GM19193 (cell line): ENCODE measurements around the gene RNF208.

Experiments used
- POLR2A ChIP-seq: IDR thresholded peaks from 4 replicates; pipeline ENCODE4 v1.6.1; 2011; ENCODE audit not compliant: insufficient read depth, insufficient read length; ENCODE audit errors: extremely low read depth

The RNF208 gene

DNA sequence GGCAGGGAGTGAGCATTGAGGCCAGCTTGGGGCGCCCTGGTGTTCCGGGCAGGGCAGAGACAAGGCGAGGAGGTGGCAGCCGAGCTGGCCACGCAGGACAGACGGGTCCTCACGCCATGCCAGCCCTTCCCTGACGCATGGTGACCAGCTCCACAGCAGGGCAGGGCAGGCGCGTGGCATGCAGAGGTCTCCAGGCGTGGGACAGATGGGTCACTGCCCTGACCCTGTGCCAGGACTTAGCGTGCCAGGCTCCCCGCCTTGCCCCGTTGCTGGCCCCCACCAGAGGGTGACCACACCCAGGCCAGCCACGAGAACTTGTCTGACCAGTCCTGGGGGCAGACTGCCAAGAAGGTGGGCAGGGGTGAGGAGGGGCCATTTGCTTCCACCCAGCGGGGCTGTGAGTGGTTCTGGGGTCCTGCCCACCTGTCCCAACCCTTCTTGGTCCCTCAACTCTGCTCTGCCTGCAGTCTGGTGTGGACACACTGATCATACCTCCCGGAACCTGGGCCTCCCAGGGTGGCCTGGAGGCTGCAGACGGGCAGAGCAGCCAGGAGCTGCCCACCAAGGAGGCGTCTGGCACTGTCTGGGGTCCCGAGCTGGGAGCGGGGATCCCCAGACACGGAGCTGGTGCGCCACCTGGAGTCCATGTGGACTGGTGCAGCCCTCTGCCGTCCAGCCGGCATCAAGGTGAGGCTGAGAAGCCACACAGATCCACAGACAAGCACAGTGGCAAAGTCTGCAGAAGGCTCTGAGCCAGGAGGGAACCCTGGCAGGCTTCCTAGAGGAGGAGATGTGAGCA, 5.2 kb upstream of the RNF208 start, which contains the start of gene RNF224:
RNF224 (plus strand) TSS at position 449 of the 799 bp plus-strand sequence. CDS start 834 bp downstream, outside the sequence.
- no peak for TF ChIP-seq POLR2A

DNA sequence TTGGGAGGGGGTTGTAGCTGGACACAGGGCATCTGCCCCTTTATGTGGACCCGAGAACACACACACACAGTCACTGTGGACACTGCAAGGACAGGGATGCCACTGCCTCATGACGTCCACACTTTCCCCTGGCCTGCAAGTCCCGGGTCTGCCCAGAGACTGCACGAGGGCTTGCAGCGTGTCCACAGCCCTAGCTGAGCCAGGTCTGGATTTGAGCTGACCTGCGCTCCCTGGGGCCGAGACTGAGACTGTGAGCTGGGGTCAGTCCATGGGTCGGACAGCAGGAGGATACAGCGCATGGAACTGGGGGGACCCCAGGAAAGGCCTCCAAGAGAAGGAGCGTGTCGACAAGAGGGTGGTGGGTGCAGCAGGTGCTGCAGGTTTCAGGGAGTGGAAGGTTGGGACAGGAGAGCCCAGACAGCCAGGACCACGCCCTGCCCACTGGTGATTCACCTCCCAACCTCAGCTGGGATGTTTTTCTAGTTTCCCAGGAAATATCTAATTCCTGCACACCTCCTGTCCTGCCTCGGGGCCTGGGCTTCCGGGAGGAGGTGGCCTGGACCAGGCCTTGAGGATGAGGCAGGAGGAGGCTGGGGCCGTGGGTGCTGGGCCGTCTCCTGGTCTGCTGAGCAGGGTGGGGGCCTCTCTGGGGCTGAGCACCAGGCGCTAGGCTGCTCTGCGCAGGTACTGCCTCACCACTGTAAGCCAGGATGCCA, 4.5 kb upstream of the RNF208 start:
- TF ChIP-seq POLR2A = no peak

DNA sequence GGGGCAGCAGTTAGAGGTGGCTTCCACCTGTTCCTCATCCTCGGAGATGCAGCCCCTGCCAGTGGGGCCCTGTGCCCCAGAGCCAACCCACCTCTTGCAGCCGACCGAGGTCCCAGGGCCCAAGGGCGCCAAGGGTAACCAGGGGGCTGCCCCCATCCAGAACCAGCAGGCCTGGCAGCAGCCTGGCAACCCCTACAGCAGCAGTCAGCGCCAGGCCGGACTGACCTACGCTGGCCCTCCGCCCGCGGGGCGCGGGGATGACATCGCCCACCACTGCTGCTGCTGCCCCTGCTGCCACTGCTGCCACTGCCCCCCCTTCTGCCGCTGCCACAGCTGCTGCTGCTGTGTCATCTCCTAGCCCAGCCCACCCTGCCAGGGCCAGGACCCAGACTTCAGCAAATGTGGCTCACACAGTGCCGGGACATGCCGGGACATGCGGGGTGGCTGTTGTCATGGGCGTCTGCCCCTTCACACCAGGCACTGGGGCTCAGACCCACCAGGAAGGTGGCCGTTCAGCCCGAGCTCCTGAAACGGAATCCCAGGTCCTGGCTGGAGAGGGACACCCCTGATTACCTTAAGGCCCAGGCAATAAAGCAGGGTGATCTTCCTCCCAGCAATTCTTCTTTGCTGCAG, 3.8 kb upstream of the RNF208 start:
- TF ChIP-seq POLR2A = no peak

DNA sequence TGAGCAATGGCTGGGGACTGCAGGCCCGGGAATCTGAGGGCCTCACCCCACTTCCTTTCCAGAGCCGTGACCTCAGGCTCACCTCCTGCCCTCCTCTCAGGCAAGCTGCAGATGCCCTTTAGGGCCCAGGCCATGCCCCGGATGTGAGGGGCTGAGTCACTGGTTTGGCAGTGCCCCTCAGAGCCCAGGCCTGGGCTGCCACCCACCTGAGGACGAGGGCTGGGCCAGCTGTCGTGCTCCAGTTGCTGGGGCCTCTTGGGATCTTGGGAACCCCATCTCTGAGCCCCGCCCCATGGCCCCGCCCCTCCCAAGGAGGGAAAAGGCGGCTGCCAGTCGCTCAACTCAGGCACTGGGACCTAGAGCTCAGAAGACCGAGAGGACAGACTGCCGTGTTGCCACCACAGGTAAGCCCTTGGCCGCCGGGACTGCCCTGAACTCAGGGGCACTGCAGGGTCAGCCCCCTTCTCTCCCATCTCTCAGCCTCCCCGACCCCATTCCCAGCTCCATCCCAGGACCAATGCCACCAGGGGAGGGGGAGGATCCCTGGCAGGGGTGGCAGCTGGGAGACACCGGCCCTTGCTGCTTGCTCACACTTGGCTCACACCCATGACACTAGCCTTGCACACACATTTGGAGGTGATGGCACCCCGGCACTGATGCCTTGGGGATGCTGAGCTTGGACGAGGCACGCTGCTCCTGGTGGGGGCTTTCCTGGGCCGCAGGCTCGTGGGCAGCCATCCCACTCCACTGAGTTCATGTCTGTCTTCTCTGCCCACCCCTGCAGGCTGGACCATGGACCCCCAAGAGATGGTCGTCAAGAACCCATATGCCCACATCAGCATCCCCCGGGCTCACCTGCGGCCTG, 3.0 kb upstream of the RNF208 start, which contains the start of gene CYSRT1:
CYSRT1 (plus strand) TSS at position 345 of the 865 bp plus-strand sequence; CDS start at position 793, 448 bp downstream.
- no peak for TF ChIP-seq POLR2A

DNA sequence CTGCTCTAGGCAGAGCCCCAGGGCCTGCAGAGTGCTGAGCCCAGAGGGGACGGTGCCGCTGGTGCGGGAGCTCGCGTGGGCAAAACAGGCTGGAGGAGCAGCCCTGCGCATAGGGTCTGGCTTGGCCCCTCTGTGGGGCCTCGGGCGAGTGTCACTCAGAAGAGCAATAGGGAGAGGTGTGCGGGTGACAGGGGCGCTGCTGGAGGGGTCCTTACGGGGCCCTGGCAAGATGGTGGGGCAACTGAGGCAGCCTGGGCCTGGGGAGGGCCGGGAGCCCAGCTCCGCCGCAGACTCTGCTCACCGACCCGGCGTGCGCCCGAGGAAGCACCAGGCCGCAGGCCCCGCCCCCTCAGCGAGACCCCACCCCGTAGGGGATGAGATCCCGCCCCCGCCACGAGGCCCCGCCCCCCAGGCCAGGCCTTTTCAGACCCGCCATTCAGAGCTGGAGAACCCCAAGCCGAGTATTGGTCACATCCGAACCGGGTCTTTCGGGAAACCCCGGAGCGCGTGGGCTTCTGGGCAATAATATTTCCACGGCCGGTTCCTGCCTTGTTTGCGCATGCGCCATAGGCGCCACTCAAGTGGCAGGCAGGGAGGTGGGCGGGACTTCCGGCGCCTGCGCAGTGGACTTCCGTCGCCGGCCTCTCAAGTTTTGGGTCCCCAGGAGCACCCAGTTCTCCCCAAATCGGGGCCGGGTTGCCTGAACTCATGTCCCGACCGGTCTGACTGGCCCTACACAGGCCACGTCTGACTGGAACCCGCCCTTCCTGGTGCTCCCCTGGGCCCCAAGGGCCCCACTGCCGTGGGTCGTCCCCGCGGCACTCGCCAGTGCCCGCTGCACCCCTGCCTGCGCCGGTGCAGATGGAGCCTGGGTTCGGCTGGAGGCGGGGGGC, 1.3 kb upstream of the RNF208 start:
- TF ChIP-seq POLR2A = peak; percentile 83

DNA sequence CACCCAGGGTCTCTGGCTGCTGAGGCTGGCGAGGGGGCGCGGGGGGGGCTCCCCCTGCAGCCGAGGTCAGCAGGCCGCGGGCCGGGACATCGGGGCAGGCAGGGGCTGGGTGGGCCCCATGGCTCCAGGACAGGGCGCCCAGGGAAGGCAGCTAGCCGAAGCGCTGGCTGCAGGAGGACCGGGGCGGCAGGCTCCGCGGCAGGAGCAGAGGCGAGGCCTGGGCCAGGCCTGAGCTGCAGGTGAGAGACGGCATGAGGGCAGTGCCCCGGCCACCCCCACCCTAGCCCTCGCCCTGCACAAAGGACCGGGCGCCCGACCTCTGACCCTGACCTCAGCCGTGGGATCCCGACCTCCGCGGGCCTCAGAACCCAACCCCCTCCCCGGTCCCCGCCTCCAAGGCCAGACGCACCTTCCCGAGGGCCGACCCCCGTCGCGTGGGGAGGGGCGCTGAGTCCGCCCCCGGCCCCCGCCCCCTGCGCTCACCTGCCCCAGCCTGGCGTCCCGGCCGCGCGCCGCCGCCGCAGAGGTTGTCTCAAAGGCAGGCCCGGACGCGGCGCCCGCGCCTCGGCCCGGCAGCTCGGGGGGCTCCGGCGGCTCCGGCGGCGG, 431 bp downstream of the RNF208 start:
- TF ChIP-seq POLR2A = no peak

DNA sequence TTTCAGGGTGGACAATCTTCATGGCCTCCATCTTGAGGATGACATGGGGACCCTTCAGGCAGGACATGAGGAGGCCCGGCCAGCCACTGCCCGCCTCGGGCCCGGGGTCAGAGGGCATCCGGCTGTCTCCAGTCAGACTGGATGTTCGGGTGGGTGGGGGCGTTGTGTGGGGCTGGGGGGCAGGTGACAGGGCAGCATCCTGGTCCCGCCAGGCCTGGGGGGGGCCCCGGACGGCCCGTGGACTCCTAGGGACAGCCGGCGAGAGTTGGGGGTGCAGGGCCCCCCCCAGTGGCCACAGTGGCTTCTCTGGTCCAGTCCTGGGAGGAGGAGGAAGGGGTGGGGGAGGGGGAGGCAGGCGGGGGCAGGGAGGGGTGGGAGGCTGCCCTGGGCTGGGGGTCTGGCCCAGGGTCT, 940 bp downstream of the RNF208 start:
- no peak for TF ChIP-seq POLR2A

DNA sequence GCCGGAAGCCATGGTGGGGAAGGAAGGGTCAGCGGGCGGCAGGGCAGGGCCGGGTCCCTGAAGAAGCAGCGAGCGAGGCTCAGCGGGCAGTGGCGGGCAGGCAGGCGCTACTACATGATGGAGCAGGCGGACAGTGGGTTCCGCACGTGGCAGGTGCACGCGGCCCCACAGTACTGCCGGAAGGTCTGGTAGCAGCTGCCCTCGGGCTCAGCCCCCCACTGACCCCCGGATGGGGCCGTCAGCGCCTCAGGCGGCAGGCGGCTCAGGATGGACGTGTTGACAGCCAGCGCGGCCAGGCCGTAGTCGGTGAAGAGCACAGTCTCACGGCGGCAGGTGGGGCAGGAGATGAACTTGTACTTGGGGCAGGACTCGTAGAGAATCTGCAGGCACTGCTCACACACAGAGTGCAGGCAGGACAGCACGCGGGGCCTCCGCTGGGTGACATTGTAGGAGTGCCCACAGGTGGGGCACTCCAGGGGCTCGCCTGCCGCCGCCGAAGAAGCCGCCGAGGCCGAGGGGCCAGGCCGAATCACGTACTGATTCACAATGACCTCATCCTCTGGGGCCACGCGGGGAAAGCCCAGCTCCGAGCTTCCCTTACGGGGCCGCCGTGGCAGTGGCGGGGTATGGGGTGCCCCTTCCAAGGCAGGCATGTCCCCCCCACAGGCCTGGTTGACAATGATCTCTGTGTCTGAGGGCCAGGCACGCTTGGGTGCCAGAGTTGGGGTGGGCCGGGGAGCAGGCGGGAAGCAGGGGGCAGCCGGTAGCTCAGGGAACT, 1.5 kb downstream of the RNF208 start:
- no peak for TF ChIP-seq POLR2A

DNA sequence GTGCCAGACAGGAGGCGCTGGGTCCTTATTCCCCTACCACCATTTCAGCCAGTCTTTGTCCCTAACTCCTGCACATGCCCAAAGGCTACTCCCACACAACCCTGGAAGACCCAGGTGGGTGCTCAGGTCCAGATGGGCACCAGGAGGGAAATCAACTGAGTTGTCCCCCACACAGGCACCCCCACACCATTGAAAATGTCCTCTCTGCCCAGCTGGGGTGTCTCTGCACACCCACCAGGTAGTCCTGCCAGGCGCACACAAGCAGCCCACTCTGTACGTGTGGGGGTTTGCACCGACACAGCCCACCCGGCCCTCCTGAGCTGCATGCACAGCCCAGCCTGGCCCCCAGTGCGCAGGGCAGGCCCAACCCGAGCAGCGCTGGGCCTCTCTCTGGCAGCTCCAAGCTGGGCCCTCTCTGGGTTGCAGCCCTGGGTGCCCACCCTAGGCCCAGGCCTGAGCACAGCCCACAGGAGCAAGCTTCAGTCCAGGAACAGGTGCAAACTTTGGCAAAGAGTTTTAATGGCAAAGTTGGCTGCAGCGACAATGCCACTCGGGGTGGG, 2.2 kb downstream of the RNF208 start:
- no peak for TF ChIP-seq POLR2A

DNA sequence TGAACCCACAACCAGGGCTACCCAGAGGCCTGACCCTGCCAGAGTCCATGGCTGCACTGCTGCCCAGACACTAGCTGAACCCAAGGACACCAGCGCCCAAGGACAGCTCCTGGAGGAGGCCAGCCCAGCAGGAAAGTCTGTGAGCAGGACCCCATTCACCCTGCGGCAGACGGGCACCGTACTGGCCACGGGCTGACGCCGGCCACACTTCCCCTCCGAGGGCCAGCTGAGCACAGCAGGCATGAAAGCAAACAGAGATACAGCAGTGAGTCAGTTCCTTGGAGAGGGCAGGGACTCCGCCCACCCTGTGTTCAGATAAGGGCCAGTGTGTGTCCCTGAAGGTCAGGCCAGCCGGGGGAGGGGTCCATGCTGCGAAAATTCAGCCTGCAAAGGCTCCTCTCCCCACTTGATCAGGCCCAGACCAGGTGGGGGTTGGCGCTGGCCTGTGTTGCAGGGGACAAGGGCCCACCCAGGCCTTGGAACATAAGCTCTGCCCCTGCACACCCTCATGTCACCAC, 3.2 kb downstream of the RNF208 start:
- no peak for TF ChIP-seq POLR2A

DNA sequence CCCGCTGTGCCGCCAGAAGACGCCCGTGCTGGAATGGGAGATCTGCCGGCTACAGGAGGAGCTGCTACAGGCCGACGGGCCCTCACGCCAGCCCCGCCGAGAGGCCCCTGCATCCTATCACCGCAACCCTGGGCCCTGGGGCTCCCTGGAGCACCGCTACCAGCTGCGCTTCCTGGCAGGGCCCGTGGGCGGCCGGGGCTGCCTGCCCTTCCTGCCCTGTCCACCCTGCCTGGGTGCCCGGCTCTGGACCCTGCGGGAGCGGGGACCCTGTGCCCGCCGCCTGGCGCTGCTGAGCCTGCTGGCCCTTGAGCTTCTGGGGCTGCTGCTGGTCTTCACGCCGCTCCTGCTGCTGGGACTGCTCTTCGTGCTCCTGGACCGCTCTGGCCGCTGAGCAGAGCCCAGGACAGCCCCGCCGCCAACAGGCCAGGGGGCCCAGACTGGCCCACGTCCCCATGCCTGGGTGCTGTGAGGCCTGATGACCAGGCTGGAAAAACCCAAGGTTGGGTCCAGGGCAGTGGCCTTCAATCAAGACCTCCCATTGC, 3.8 kb downstream of the RNF208 start:
- no peak for TF ChIP-seq POLR2A
